Measurements from ENCODE around the gene BMPER. TPM values are rescaled to one million over a fixed set of nuclear protein-coding genes. Genes with fewer than 3 reads are reported as not detected.
A peak's percentile ranks its signal among the peaks of the same experiment; 100 is the strongest.

Gene BMPER
- not detected for total RNA-seq

DNA sequence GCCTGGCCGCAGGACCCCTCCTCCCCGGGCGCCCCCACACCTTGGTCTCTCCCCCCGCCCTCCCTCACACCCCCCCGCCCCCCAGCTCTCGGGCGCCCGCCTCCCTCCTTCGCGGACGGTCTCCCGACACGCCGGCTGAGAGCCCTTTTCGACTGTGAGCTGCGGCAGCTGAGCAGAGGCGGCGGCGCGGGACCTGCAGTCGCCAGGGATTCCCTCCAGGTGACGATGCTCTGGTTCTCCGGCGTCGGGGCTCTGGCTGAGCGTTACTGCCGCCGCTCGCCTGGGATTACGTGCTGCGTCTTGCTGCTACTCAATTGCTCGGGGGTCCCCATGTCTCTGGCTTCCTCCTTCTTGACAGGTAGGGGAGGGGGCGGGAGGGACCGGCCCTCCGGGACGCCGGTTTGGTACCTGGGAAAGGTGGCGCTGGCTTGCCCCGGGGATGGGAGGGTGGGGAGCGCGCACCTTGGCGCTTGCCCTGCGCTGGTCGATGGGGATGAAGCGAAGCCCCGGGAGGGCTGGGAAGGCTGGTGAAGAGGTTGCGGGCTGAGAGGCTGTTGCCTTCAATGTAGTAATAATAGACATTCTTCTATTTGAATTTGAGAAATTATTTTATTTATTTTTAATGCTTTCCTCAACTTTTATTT lies at the start of gene BMPER:
BMPER (plus strand) TSS at position 151 of the 644 bp plus-strand sequence; CDS start at position 226, 75 bp downstream.
- ATAC-seq, result peak; percentile 51

DNA sequence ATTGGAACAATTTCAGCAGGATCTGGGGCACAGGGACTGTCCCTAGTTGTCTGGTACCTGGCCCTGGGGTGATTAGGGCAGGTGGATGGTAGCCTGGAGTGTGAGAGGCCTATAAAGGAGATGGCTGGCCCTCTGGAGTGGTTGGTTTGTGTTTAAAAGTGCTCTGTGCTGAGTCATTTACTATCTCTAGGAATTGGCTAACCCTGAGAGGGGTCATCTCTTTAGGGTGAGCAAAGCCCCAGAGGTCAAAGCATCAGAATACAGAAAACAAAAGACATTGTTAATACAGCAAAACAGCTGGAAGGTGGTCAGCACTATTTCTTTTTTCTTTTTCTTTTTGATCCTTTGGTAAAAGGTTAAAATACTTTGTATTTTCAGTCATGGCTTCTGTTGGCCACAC lies 43.4 kb upstream of the BMPER start:
- no peak for ATAC-seq

DNA sequence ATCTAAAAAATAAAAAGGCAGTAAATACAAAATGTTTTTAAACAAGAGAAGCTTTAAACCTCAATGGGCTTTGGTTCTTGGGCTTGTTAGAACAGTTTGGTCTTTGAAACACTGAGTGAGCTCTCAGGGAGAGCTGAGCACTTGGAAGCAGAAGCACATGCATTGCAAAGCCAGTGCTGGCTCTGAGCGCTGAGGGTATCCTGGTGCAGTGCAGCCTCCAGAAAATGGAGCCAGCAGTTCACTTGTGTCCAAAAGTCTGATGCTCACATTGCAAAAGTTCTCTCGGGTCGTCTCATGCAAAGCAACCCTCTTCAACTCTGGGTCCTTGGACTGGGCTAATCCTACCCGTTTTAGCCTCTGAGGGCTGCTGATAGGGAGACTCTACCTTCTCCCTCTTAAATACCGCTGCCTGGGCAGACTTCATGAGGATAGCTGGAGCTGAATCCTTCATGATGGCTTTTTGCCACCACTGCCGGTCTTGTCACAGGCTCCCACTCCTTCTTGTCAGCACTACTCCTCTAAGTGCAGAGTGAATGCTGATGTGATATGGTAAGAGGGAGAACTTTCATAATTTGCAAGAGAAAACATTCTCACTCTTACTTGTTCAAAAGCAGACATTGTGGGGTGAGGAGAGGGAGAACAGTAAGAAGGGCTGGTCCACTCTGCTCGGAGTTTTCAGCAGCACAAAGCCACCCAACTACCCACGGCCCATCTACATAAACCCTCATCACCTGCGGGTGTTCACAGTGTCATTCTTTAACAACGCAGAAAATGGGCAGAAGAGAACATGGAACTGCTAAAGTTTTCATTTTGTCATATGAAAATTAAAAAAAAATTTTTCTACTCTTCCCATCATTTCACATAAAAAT lies 42.2 kb upstream of the BMPER start:
- no peak for ATAC-seq

DNA sequence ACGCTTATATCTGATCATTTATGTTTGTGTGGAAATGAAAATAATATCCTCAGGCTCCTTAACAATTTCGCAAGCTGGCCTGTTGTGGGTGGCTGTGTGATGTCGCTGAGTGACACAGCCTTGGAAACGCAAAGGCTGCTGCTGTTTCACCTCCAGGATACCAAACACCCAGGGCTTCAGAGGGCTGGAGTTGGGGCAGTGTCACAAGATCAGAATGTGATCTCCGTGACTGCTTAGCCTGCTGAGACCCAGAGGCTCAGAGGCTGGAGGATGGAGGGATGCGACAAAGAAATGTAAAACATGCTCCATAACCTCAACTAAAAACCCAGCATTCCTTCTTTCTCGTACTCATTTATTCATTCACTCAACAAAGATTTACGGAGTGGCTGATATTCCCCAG lies 37.2 kb upstream of the BMPER start:
- ATAC-seq, result no peak

DNA sequence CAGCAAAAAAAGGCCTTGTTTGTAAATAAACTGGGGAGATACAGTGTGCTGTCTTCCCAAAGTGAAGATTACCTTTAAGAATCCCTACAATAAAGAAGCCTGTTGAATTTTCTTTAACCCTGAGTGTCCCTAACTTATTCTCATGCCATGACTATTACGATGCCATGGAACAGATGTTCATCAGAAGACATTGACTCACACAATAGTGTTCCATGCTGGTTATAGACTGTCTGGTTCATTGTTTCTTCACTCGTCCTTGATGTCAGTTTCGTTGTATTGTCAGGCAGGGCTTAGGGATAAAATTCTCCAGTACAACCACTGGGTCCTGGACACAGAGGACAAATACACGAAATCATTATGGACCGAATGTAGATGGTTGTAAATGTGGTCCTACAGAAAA lies 36.2 kb upstream of the BMPER start:
- no peak for ATAC-seq

DNA sequence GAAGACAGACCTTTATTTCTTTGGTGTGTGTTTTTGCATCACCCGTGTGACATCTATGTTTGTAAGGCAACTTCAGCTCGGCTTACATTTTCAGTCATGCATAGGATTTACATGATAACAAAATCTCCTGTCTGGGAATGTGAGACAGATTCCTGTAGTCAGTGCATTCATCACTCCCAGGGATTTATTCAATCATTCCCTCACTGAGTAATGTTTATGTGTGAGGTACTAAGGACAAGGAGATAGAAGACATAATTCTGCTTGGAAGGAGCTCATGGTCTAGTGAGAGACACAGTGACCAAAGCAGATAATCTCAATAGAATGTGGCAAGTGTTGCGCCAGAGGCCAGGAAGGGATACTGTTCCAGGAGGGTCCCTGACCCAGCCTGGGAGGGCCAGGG lies 35.2 kb upstream of the BMPER start:
- ATAC-seq, result no peak

DNA sequence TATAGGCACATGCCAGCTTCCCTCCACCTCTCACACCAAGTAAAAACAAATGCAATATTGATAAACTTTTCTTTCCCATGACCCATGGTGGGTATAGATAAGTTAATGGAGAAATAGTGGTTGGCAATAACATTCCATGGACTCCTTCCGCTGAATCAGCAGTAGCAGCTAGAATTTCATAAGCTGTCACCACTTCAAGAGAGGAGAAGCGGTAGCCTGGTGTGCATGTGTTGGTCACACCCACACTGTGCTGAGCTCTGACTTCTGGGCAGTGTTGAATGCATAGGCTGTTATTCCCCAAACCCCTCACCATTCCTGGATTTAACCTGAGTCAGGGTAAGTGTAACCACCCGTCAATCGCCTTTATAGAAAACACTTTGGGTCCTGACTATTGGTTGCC lies 32.5 kb upstream of the BMPER start:
- no peak for ATAC-seq

DNA sequence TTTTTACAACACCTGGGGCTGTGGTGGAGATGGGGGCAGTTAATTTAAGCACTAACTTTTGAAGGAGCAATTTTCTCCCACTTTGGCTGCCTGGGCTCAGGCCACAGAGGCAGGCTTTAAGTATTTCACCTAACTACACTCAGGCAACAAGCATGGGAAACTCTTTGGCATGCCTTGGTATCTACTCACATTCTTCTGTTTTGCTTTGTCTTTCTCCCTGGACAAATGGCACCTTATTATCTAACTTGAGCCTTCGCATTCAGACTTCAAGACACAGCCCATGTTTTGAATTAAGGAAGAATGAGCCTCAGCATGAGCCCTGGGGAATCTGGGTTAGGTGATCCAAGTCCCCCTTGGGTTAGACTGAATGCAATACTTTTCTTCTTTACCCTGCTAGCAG lies 31.8 kb upstream of the BMPER start:
- no peak for ATAC-seq

DNA sequence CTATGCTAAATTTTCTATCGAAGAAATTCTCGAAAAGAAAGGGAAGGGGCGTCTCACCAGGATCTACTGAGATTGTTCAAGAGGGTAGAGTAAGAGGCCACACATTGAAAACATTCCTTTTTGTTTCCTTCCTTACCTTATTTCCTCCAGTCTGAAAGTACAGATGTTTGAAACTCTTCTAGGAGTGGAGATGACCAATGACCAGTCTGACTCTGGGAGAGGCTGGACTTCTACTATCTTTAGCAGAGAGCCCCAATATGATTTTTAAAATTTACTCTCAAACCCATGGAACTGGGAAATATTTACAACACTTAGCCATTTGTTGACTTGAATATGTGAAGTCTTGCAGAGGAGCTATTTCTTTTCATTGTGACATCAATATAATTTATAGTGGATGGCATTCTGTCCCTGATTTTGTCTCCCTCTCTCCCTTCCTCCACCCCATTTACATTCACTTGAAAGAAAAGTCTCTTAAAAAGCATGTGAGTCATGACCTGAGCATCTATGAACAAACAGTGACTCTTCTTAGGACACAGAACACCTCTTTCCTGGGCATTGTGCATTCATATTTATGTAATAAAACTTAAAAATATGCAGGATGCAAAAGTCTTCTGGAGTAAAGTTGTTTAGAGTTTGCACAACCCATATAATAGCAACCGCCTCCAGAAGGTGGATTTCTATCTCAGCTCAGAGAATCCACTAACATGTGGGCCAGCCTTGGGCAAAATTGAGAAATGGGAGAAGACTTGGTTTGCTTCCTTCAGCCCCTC lies 31.2 kb upstream of the BMPER start:
- no peak for ATAC-seq

DNA sequence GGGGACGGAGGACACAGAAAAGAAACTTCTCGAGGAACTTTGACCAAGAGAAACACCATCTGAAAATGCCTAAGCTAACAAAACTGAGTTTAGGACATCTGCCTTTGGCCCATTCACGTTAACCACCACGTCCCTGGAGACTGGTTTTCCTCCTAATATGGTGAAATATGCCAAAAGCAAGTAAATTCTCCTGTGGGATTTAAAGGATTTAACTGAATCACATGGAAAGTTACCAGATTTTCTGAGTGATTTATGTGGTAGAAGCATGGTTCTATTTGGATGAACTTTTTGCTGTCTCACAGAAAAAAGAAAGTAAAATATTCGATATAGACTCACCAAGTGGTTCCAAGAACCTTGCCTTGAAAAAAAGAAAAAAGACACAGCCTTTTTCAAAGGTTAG lies 30.4 kb upstream of the BMPER start:
- ATAC-seq, result no peak

DNA sequence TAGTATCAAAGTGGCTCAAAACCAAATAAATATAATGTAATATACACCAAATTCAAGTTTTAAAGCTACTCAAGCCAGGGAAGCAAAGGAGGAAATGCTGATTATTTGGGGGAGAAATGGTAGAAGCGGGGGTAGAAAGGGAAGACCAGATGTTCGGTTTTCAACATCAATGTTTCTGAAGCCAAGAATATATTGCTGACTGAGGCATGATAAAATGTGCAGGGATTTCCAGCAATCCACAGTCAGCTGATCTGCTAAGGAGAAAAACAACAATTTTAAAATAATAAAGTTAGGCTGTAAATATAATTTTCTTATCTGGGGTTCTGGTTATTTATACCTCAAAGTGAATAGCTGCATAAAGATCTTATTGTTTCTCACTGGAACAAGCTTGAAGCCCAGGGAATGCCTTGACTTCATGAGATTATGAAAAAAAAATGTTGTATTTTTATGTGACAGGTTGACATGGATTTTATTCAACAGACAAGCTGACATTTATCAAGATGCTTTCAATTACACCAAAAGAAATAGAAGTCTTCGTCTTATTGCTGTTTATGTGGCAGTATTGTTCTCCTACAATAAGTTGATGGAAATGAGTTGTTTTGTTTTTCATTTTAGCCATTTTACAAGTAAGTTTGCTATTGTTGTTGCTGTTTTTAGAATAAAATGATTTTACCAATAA lies 28.6 kb upstream of the BMPER start:
- ATAC-seq, result no peak

DNA sequence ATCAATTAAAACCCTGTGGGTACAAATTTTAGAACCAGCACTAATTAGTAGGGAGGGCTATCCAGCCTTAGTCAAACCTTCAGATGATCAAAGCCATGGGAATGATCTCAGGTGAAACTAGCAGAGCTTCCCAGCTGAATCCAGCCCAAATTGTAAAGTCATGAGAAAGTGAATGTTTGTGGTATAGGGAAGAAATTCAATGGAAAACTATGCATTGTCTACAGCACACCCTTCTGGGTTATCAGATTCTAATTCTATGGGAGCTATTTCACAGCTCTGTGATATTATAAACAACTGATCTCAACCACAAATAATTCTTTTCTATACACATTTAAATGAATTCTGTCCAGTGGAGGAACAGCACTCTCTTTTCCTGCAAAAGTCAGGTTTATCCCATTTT lies 24.6 kb upstream of the BMPER start:
- ATAC-seq, result no peak

DNA sequence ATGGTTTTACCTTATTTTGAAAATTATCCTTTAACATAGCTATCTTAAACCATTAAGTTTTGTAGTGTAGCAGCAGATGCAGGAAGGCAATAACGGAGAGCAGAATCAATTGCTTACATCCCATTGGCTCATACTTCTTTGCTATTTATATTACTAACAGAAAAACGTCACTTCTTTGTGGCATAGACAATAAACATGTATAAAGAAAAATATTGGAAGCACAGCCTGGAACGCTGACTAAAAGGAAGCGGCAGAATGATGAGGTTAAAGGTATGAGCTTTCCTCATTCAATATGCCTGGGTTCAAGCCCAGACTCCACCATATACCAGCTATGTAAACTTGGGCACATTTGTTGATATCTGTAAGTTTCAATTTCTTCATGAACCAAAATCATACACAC lies 24.0 kb upstream of the BMPER start:
- no peak for ATAC-seq

DNA sequence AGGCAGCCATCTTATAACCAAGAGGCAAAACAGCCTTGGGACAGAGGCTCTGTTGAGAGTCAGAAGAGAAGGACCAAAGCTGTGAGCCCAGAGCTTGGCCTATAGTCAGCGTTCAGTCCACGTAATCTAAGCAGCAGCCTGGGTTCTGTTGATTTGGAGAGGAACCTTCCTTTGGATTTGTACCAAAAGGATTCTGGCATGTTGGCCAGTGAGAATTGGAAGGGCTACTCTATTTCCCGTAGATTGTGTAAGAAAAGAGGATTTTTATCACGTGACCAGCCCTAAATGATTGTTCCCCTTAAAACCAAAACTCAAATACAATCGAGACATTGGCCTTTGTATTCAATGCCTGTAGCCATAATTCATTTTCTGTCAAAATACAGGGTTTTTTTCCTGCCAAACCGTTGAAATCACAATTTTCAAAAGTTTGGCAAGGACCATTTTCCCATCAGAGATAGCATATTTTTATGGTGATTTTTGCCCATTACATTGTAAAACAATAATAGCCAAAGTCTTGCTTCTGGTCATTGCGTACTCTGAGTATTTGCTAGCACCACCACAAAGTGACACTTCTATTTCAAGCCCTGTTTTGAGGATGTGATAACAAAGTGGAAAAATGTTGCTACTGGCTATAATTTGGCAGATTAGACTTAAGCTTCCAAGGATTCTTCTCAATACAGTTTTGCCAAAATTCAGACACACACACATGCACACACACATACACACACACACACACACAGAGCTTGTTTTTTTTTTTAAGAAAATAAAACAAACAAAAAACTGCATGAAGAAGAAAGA lies 23.1 kb upstream of the BMPER start:
- ATAC-seq, result no peak

DNA sequence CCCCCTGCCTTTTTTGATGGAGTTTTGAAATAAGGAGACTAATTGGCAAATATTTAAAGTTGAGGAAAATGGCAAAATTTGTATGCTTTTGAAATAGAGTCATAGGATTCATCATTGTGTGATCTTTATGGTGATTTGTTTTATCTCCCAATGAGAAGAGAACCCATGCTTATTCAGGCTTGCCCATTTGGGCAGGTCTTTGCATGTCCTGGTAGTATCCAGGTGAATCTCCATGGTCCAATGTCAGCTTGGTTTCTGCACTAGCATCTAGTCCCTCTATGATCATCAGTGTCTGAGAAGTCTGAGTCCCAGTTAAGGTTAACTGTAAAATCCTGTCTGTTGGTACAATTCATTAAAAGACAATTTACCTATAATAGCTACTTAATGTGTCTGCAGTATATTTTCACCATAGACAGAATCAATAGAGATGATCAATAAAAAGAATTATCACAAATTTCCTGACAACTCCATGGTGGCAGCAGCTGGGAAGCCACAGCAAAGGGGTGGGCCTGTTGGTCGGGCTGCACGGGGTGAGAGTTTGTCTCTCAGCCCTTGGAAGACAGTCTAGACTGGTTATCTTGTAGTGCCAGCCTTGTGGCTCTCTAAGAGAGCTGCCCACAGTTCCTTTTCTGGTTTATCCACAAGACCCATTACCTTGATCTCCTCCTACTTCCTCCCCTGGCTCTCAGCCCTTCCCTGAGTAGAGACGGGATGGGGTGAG lies 22.2 kb upstream of the BMPER start:
- ATAC-seq, result peak; percentile 23

DNA sequence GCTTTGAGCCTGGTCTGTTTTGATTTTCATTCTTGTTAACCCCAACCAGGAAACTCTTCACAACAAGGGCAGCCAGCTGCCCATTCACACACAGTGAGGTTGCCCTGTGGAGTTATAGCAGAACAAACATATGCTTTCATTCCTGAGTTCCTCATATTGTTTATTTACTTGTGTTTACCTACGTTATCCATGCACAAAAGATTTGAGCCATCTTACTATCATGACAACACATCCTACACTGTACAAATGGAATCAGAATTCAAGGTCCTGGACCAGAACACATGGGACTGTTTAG lies 21.7 kb upstream of the BMPER start:
- ATAC-seq, result peak; percentile 22

DNA sequence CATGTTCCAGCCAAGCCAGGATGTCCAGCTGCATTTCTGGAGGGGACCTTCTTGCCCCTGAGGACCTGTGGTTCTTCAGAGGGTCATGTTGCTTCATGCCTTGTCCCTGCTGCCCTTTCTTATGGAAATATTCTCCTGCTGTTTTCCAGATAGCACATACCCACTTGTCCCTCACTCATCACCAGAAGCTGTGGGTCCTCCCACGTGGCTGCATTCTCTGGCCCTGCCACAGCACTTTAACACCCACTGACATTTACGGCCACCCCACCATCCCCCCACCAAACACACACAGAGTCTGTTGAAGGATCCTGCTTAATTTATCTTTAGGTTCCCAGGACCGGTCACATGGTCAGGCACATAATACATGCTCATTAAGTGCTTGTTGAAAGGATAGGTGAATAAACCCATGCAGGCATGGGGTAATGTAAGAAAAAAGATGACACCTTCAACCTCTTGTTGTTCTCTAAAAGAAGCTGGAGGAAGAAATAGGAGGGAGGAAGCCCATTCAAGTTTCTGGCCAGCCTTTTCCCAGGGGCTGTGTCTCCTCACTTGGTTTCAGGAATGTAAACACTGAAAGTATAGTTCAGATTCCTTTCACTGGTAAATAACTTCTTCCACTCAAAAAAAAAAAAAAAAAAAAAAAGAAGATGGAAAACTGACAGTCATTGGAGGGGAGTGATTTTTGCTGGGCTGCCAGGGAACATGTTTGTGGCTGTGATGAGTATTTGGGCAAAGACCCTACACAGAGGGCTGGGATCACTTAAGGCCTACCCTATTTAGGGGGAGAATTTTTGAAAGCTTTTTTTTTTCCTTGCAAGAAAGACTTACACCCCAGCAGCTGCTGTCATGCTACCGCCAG lies 19.8 kb upstream of the BMPER start:
- no peak for ATAC-seq

DNA sequence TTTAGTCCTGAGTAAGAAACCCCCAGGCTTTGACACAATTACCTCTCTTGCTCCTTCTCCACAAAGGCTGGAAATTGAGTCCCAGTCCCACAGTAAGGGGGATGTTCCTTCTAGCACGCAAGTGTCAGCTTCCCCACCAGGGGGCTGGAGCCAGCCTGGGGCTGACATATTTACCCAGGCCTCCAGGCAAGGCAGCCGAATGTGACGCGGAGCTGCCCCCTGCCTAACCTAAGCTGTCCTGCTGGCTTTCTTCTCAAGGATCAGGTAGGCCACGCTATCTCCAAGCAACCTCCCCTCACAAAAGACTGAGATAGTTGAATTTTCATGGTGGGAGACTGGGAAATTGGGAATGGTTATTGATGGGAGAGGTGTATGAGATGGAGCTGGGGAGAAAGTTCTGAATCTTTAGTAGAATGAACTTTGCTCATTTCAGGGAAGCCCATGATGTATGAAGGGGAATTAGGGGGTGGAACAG lies 19.2 kb upstream of the BMPER start:
- no peak for ATAC-seq

DNA sequence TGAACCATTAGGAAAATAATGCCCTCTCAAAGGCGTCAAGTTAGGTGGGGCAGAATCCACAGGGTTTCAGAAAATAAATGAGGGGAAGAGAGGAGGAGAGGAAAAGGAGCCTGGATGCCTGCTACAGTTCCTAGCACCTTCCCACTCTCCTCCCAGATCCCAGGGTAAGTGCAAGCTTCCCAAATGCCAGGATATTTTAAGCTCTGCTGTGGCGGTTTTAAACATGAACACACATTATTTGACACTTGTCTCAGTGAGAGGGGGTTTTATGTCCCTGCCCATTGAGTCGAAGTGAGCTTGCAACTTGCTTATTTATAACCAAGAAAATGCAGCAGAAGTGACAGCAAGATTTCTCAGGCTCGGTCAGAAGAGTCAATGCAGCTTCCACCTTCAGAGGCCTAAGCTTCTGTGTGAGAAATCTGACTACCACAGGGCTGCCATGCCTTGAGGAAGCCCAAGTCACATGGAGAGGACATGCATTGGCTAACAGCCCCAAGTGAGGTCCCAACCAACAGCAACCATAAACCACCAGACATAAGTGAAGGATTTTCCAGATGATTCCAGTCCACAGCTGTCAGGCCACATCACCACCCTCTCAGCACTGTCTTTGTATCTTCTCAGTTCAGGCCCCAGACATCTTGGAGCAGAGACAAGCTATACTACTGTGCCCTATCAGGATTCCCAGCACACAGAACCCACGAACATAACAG lies 17.9 kb upstream of the BMPER start:
- no peak for ATAC-seq

DNA sequence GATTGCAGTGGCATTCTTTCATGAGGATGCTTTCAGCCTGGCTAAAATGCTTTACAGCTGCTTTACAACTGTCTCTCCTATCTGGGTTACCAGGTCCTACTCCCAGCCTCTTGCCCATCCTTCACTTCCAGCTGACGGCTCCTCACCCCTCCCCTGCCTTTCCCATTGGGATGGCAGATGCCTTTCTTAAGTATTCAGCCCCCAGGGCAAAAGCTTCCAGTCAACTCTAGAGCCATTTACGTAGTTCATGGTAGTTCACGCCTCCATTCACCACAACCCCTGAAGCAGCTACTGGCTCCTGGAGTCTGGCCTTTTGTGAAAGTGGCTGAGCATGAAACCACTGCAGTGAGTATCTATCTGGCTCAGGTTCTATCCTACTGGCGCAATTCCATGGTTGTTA lies 17.2 kb upstream of the BMPER start:
- no peak for ATAC-seq
